Lung (tissue), 12 donors: ENCODE measurements around the gene INPP4B. TPM values are rescaled to one million over a fixed set of nuclear protein-coding genes. Genes with fewer than 3 reads are reported as not detected.

Experiments
- ATAC-seq: fragments of 200-7000 bp; cut with Tn5 transposase; one replicate; pipeline ENCODE4 v1.9.1; 2020; ENCODE audit warnings: moderate number of reproducible peaks; ENCODE audit not compliant: insufficient read depth, low FRiP score
- DNase-seq, 3 donors: peaks; one replicate each; pipeline ENCODE4 v3.0.0-alpha.2; 2013 to 2017
- H3K27ac ChIP-seq, 2 donors: one replicate each; pipeline ENCODE4 v1.5.1; 2013; ENCODE audit warnings: mild to moderate bottlenecking in 2 of 2, moderate library complexity in 2 of 2, control low read depth in 1 of 2, inconsistent platforms in 1 of 2, low read depth in 1 of 2, low read length in 1 of 2
- H3K27me3 ChIP-seq, 3 donors: one replicate each; pipeline ENCODE4 v1.5.1; 2013; ENCODE audit warnings: low read length in 2 of 3; ENCODE audit not compliant: control insufficient read depth in 3 of 3, insufficient read depth in 3 of 3
- H3K36me3 ChIP-seq, 4 donors: one replicate each; pipeline ENCODE4 v1.5.1; 2013; ENCODE audit warnings: low read length in 4 of 4, mild to moderate bottlenecking in 1 of 4, moderate library complexity in 1 of 4; ENCODE audit not compliant: control insufficient read depth in 4 of 4, insufficient read depth in 4 of 4
- H3K4me1 ChIP-seq, 5 donors: one replicate each; pipeline ENCODE4 v1.5.1; 2013; ENCODE audit warnings: low read length in 5 of 5, mild to moderate bottlenecking in 2 of 5, moderate library complexity in 1 of 5; ENCODE audit not compliant: control insufficient read depth in 5 of 5, insufficient read depth in 5 of 5
- H3K4me3 ChIP-seq: one replicate; pipeline ENCODE4 v1.5.1; 2013; ENCODE audit warnings: mild to moderate bottlenecking, control low read depth, moderate library complexity
- H3K9ac ChIP-seq, 2 donors: one replicate each; pipeline ENCODE4 v1.5.1; 2013; ENCODE audit warnings: low read length in 2 of 2, control low read depth in 1 of 2; ENCODE audit not compliant: insufficient read depth in 1 of 2
- H3K9me3 ChIP-seq, 4 donors: one replicate each; pipeline ENCODE4 v1.5.1; 2013; ENCODE audit warnings: low read length in 3 of 4, mild to moderate bottlenecking in 1 of 4, moderate library complexity in 1 of 4; ENCODE audit not compliant: control insufficient read depth in 4 of 4, insufficient read depth in 3 of 4
- whole genome bisulfite sequencing, 2 donors: extraction: QIAGEN DNeasy Blood & Tissue Kit; methylation state at CpG; one replicate each; pipeline ENCODE4 v1.1.7; 2013; 5-methylcytosine and 5-hydroxymethylcytosine counted together
- polyA plus RNA-seq, 2 donors: library from polyadenylated mRNA; stranded (reverse); fragments of 200-250 nt; gene quantifications; one replicate each; pipeline ENCODE4 v1.2.1, GENCODE V29; 2013
- total RNA-seq, 2 donors: library from RNA; depleted of rRNA in 1 of 2; stranded (reverse); fragments of >200 nt in 1 of 2; gene quantifications; one replicate each; pipeline ENCODE4 v1.2.1, GENCODE V29; 2014 to 2021
- TF ChIP-seq, protein P1 (sequence below): IDR thresholded peaks from 2 replicates; pipeline ENCODE4 v1.5.1; 2012; ENCODE audit warnings: mild to moderate bottlenecking; ENCODE audit errors: control extremely low read depth, extremely low read depth
- donor health status: control.
- donor health status: control.
- donor health status: Bipolar disorder and iron deficiency.
- donor health status: healthy.
- donor health status: DM: yes; HTN: yes; CAD: no.

Gene INPP4B
- total and polyA plus RNA-seq, 4 donors: 2.4 to 32.6 (median 5.6) TPM

DNA sequence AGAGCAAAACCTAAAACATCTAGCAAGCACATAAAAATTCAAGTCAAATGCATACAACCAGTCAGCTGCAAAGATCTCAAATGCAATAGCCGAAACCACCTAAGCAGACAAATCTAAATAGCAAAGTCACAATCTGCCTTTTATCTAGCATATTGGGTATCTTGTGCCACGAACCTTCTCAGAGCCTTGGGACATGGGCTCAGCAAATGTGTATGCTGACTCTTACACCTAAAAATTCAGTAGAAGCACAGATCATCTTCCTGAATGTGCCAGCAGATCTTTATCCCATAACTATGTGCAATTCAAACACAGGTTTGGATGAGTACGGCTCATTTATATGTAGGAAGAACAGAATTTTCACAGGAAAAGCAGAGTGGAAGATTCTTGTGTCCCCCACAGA is 492.1 kb downstream of the INPP4B start:
- H3K27ac ChIP-seq: peak overlapping the region in 1 of 2 donors; percentile 16
- no peaks in the 10 kb centered on the region for H3K9me3 ChIP-seq
- peaks cover 2 to 61% (median 26%) of the 10 kb centered on the region in 5 donors for H3K4me1 ChIP-seq
- ATAC-seq (no peak), DNase-seq (no peak)
- no peaks in the 10 kb centered on the region for H3K27me3 ChIP-seq
- H3K36me3 ChIP-seq: no peaks in the 10 kb centered on the region
- TF ChIP-seq, protein P1, sequence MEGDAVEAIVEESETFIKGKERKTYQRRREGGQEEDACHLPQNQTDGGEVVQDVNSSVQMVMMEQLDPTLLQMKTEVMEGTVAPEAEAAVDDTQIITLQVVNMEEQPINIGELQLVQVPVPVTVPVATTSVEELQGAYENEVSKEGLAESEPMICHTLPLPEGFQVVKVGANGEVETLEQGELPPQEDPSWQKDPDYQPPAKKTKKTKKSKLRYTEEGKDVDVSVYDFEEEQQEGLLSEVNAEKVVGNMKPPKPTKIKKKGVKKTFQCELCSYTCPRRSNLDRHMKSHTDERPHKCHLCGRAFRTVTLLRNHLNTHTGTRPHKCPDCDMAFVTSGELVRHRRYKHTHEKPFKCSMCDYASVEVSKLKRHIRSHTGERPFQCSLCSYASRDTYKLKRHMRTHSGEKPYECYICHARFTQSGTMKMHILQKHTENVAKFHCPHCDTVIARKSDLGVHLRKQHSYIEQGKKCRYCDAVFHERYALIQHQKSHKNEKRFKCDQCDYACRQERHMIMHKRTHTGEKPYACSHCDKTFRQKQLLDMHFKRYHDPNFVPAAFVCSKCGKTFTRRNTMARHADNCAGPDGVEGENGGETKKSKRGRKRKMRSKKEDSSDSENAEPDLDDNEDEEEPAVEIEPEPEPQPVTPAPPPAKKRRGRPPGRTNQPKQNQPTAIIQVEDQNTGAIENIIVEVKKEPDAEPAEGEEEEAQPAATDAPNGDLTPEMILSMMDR: no peak
- no peak overlapping the region for H3K9ac ChIP-seq
- H3K4me3 ChIP-seq: no peak overlapping the region
- 89 to 94% methylated on average over 3 of the region's 3 CpGs for WGBS, 2 donors

DNA sequence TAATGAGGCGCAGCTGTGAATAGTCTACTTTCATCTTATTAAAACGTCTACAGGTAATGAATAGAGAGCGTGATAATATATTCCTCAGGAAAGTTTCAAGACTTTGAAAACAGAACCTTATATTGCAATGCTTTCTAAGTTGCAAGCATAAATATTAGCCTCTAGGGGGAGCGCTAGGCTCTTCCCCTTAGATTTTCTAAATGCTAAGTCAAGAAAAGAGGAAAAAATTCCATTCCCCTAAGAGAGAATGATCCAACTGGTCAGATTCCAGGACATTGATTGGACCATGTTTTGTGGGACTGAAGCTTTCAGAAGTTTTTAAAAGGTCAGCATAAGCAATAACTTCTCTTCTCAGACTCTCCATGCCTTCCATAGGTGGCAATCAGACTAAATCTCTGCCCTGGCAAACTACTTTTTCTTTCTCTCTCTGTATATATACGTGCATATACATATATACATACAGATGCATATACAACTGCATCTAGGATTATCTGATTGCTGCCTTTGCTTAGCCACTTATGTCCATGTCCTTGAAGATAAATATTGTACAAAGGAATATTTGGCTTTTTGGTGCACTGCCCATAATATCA is 492.9 kb downstream of the INPP4B start:
- peak; percentile 45 for ATAC-seq
- TF ChIP-seq, protein P1: peak; percentile 68
- DNase-seq: peak in 2 of 3 donors; percentile 81 to 89
- Histone ChIP-seq H3K27ac (peak overlapping the region in 1 of 2 donors; percentile 53), H3K27me3 (no peaks in the 10 kb centered on the region), H3K4me1 (peaks cover 2 to 68% (median 29%) of the 10 kb centered on the region in 5 donors), H3K4me3 (no peak overlapping the region), H3K9me3 (no peaks in the 10 kb centered on the region), H3K36me3 (no peaks in the 10 kb centered on the region), H3K9ac (no peak overlapping the region)
- 22 to 27% methylated on average over 5 of the region's 5 CpGs for WGBS, 2 donors

DNA sequence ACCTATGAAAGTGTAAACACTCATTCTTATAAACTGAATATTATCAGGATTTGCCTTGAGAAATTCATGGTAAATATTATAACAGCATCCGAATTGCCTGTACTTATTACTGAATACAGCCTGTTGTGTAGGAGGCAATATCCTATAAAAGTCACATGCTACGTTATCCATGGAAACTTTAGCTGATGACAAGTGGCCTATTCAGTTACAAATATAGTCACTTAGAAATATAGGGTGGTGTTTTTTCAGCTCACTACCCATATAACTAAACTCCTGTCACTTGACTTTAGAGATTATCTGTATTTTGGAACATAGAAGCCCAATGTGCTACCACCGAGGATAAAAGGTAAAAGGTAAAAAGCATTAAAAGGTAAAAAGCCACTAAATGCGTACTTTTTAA is 493.4 kb downstream of the INPP4B start:
- Histone ChIP-seq H3K9ac (no peak overlapping the region), H3K4me3 (no peak overlapping the region)

More for the DNA sequence above, 493.4 kb downstream of the INPP4B start:
- no peaks in the 10 kb centered on the region for H3K36me3 ChIP-seq
- TF ChIP-seq, protein P1: no peak
- ATAC-seq (no peak), DNase-seq (no peak)
- H3K27ac ChIP-seq: no peak overlapping the region
- no peaks in the 10 kb centered on the region for H3K9me3 ChIP-seq
- WGBS, 2 donors: 68 to 76% methylated on average over 4 of the region's 4 CpGs
- H3K27me3 ChIP-seq: no peaks in the 10 kb centered on the region
- H3K4me1 ChIP-seq: peaks cover 2 to 71% (median 31%) of the 10 kb centered on the region in 5 donors
